Activated B cell treated with CpG ODN at 0.5 μM for 24 hours (primary cell): Measurements from ENCODE around the gene SMDT1. TPM values are rescaled to one million over a fixed set of nuclear protein-coding genes. Genes with fewer than 3 reads are reported as not detected.

ENCODE experiments used
- ATAC-seq: fragments of 200-7000 bp; cut with Tn5 transposase; one replicate; pipeline ENCODE4 v1.10.0; 2021; ENCODE audit warnings: low read depth, mild to moderate bottlenecking, moderate library complexity
- CTCF ChIA-PET: fragments of 350-600 bp; sonication (Branson Sonifier 250); formaldehyde crosslinking; loops from one replicate; lab custom pipeline; 2021; ENCODE audit warnings: antibody characterized with exemption; lab: Charles Lee
- POLR2A ChIA-PET: fragments of 350-600 bp; sonication (Branson Sonifier 250); formaldehyde crosslinking; loops from one replicate; lab custom pipeline; 2021; ENCODE audit warnings: antibody characterized with exemption; lab: Charles Lee
- DNase-seq: peaks from one replicate; pipeline ENCODE4 v3.0.0; 2022
- H3K27ac Mint-ChIP-seq: one replicate; pipeline ENCODE4 v1.8.0; 2020; ENCODE audit warnings: mixed read lengths
- H3K27me3 Mint-ChIP-seq: one replicate; pipeline ENCODE4 v1.8.0; 2021; ENCODE audit warnings: mixed read lengths
- H3K36me3 Mint-ChIP-seq: one replicate; pipeline ENCODE4 v1.8.0; 2021; ENCODE audit warnings: low read depth, mixed read lengths
- H3K4me1 Mint-ChIP-seq: one replicate; pipeline ENCODE4 v1.8.0; 2021; ENCODE audit warnings: mixed read lengths
- H3K4me3 Mint-ChIP-seq: one replicate; pipeline ENCODE4 v1.8.0; 2020; ENCODE audit warnings: mild to moderate bottlenecking, mixed read lengths
- H3K9me3 Mint-ChIP-seq: one replicate; pipeline ENCODE4 v1.8.0; 2020; ENCODE audit warnings: mixed read lengths
- intact Hi-C: fragments of 100-400 bp; cut with micrococcal nuclease; formaldehyde crosslinking; loops from one replicate; pipeline ENCODE4 v1.15.1; 2024
- total RNA-seq: library from RNA; stranded (reverse); gene quantifications from 2 replicates; pipeline ENCODE4 v1.2.3, GENCODE V29; 2022
- TF ChIP-seq, protein P1 (sequence below): fragments of 200-600 bp; IDR thresholded peaks from one replicate; pipeline ENCODE4 v1.8.0; 2022; ENCODE audit warnings: antibody characterized with exemption, mild to moderate bottlenecking

SMDT1 gene
- total RNA-seq, 1 donor from 2014 or later: 165 TPM

DNA sequence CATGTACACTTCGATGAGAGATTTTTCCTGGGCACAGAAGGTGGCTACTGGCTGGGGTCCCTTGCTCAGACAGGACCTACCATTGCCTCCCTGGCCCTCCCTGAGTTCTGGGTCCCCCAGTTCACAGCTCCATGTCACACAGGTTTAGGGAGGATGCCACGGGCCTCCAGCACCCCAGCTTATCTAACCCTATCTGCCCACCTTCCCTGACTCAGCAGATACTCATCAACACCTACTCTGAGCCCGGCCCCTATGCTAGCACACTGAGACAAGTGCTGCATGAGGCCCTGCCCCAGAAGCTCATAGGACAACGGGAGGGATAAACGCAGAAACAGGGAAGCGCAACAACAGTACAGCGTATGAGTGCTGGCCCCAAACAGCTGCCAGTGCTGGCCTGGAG is 18.5 kb upstream of the SMDT1 start:
- ChIA-PET POLR2A (interaction anchor here (0.7 to 1.3 kb wide), 2 partner anchors 62 to 879 kb away, joined by 6 to 8 read pairs; partner anchors contain the start of gene WBP2NL), CTCF (no interaction called here)
- H3K4me3 Mint-ChIP-seq: no peak overlapping the region
- no peaks in the 10 kb centered on the region for H3K27me3 Mint-ChIP-seq
- no peak overlapping the region for H3K27ac Mint-ChIP-seq
- TF ChIP-seq, protein P1, sequence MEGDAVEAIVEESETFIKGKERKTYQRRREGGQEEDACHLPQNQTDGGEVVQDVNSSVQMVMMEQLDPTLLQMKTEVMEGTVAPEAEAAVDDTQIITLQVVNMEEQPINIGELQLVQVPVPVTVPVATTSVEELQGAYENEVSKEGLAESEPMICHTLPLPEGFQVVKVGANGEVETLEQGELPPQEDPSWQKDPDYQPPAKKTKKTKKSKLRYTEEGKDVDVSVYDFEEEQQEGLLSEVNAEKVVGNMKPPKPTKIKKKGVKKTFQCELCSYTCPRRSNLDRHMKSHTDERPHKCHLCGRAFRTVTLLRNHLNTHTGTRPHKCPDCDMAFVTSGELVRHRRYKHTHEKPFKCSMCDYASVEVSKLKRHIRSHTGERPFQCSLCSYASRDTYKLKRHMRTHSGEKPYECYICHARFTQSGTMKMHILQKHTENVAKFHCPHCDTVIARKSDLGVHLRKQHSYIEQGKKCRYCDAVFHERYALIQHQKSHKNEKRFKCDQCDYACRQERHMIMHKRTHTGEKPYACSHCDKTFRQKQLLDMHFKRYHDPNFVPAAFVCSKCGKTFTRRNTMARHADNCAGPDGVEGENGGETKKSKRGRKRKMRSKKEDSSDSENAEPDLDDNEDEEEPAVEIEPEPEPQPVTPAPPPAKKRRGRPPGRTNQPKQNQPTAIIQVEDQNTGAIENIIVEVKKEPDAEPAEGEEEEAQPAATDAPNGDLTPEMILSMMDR: no peak
- H3K36me3 Mint-ChIP-seq: peaks cover 73% of the 10 kb centered on the region
- H3K9me3 Mint-ChIP-seq: peaks cover 11% of the 10 kb centered on the region
- H3K4me1 Mint-ChIP-seq: no peaks in the 10 kb centered on the region
- intact Hi-C loops: no loop called here
- no peak for ATAC-seq
- no peak for DNase-seq

DNA sequence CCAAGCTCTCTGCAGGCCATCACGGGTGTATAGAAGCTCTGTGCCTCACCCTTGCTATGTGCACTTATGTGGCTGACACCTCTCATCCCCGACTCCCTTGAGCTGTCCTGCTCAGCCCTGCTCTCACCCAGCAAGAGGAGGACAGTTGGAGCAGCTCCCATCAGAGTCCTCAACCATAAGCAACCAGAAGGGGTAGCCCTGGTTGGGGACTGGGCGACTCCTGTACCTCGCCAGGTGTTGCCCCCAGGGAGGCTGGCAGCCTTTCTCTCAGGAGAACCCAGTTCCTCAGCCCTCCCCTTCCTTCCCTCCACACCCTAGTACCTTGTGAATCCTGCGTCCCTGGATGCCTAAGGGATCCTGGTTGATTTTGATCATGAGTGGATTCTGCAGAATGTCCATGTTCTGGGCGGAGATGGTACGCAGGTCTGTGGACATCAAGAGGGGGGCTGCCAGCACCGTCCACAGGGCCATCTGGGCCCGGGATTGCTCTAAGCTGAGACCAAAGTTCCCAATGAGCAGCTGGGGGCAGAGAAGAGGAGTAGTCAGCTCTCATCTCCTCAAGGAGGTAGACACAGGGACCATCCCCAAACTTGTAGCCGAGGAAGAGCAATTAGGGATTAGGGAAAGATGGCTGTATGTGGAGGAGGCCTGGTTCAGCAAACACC is 16.9 kb upstream of the SMDT1 start:
- ChIA-PET CTCF (no interaction called here), POLR2A (interaction anchor here (0.5 to 0.6 kb wide), 2 partner anchors 23 to 26 kb away, joined by 3 to 5 read pairs; no protein-coding TSS in a partner anchor)
- Mint-ChIP-seq H3K4me1 (no peaks in the 10 kb centered on the region), H3K36me3 (peaks cover 80% of the 10 kb centered on the region), H3K4me3 (no peak overlapping the region), H3K9me3 (no peaks in the 10 kb centered on the region), H3K27ac (no peak overlapping the region), H3K27me3 (no peaks in the 10 kb centered on the region)
- intact Hi-C loops: no loop called here
- DNase-seq (no peak), ATAC-seq (no peak)
- TF ChIP-seq, protein P1: no peak

DNA sequence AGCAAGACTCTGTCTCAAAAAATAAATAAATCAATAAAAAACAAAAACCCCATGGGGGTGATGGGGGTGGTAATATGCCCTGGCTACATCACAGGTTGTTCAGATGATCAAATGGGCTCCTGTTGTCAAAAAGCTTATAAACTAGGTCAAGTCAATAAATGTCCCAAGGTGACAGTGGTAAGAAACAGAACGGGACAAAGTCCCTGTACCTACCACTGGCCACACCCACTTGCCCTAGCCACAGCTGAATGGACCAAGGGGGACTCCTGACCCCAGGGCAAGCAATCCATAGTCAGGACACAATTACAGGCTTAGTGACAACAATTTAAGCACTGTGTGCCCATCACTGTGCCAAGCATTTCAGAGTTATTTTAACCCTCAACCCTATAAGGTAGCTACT is 14.9 kb upstream of the SMDT1 start:
- no peak for DNase-seq
- TF ChIP-seq, protein P1: no peak
- H3K9me3 Mint-ChIP-seq: no peaks in the 10 kb centered on the region
- peaks cover 69% of the 10 kb centered on the region for H3K36me3 Mint-ChIP-seq
- H3K4me3 Mint-ChIP-seq: no peak overlapping the region
- CTCF ChIA-PET: no interaction called here
- intact Hi-C loops: no loop called here
- no peaks in the 10 kb centered on the region for H3K27me3 Mint-ChIP-seq
- ATAC-seq: no peak
- H3K27ac Mint-ChIP-seq: no peak overlapping the region
- POLR2A ChIA-PET: interaction anchor here (0.6 to 2.3 kb wide), 3 partner anchors 15 to 1065 kb away, joined by 5 to 7 read pairs (median 6); partner anchors contain the start of gene WBP2NL
- peaks cover under 1% of the 10 kb centered on the region for H3K4me1 Mint-ChIP-seq

DNA sequence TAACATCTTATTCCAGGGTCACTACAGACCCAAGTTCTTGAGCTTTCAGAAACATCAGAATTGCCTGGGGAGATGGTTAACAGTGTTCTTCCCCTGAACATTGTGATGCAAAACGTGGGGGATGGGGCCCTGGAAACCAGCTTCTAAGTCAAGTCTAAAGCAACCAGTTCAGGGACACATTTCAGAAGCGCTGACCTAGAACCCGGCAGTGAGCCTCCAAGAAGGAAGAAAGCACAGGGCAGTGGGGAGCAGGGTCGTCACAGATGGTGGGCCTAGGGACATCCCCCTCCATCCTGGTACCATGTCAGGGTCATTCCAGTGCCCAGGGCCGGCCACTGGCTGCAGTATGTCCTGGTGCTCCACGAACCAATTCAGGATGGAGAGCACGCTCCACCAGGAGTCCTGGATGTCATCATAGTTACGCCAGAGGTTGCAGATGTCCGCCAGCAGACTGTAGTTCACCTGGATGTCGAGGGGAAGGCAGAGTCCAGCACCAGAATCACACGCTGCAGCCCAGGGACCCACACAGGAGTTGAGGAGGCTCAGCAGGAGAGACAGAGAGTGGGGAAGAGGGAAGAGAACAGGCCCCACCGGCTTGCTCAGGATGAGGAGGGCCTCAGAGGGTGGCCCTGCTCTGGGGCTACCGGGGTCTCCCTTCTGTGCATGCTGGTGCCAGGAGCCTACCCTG is 13.9 kb upstream of the SMDT1 start:
- Mint-ChIP-seq H3K27me3 (no peaks in the 10 kb centered on the region), H3K9me3 (no peaks in the 10 kb centered on the region), H3K4me1 (peaks cover 9% of the 10 kb centered on the region), H3K4me3 (no peak overlapping the region), H3K27ac (no peak overlapping the region), H3K36me3 (peaks cover 60% of the 10 kb centered on the region)
- intact Hi-C loops: no loop called here
- ChIA-PET CTCF (no interaction called here), POLR2A (interaction anchor here (2.3 kb wide), 1 partner anchor 66 kb away, joined by 7 read pairs; the partner anchor contains the start of gene WBP2NL)
- TF ChIP-seq, protein P1: no peak
- DNase-seq (no peak), ATAC-seq (no peak)

DNA sequence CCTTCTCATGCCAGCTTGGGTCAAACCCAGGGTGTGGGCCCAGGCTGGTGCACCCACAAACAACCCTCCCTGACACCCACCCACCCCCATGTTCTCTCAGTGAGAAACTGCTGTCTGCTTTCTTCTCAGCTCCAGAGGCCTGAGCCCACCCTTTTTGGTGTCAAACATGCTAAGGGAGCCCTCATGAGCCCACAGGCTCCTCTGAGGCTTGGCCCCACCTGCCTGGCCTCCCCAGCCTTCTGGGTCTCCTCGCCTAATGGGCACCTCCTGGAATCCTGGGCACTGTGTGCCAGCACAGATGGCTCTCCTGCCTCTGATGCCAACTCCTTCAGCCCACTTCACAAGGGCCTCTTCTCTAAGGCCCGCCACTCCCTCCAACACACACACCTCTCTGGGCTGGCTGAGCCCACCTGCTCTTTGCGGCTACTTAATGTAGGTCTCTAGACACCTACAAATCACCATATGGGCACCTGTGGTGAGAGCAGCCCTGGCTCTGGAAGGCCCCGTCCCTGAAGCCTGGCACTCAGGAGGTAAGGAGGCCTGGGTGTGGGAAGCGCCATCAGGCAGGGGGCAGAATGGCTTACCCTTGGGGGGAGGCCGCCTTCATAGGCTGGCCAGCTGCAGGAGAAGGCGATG is 13.3 kb upstream of the SMDT1 start:
- H3K9me3 Mint-ChIP-seq: no peaks in the 10 kb centered on the region
- H3K27me3 Mint-ChIP-seq: no peaks in the 10 kb centered on the region
- no peak for DNase-seq
- no peak overlapping the region for H3K4me3 Mint-ChIP-seq
- no peak for ATAC-seq
- TF ChIP-seq, protein P1: no peak
- peaks cover 15% of the 10 kb centered on the region for H3K4me1 Mint-ChIP-seq
- intact Hi-C loops: no loop called here
- no peak overlapping the region for H3K27ac Mint-ChIP-seq
- H3K36me3 Mint-ChIP-seq: peaks cover 55% of the 10 kb centered on the region
- ChIA-PET POLR2A (interaction anchor here (2.3 kb wide), 1 partner anchor 67 kb away, joined by 7 read pairs; the partner anchor contains the start of gene WBP2NL), CTCF (no interaction called here)
